GM21367 (cell line): ENCODE results near the gene DENND1A.
"Not testable (repeated sequence)": the region's sequence is repeated elsewhere in the genome, so short reads cannot be mapped to it uniquely, and the experiment has no call there.

ENCODE experiments used
- ATAC-seq: cut with Tn5 transposase; IDR thresholded peaks from one replicate; pipeline ENCODE4 v1.9.1; 2021; ENCODE audit not compliant: unreplicated experiment

DENND1A gene

GRCh38 chr9:123334639-123335038, 595.3 kb downstream of the DENND1A start:
- ATAC-seq = no peak

GRCh38 chr9:123333058-123333669, 596.8 kb downstream of the DENND1A start:
- ATAC-seq = not testable (repeated sequence)

GRCh38 chr9:123331346-123332060, 598.4 kb downstream of the DENND1A start:
- ATAC-seq = no peak
